Measurements from ENCODE around the gene TRANK1. TPM values are rescaled to one million over a fixed set of nuclear protein-coding genes. Genes with fewer than 3 reads are reported as not detected.

TRANK1 gene
- total and polyA plus RNA-seq, 2 of the 8 experiments (the other 6 are each of a cell fraction or from before 2014, with no cell fraction given), result 2.9 to 8.8 TPM

DNA sequence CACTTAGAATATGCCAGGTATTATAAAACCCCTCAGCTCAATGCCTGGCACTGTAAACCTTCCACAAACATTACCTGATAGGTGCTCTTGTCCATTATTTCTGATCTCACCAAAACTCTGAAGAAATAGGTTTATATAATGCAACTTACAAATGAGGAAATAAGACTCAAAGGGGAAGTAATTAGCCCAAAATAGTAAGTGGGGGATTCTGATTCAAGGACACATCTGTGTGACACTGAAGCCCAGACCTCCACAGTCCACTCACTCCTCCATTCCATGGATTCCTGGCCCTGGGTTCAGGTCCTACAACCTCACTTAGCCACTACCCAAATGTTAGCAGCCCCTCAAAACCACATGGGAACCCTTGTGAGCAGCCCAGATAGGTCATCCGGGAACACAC lies 49.9 kb downstream of the TRANK1 start (continued):
- no peak for TF ChIP-seq PHF8 (conservative IDR thresholded peaks at IDR 0.05; ENCODE audit: low read depth, low read length)
- TF ChIP-seq YY1 (IDR thresholded peaks at IDR 0.05; ENCODE audit: low read depth, low read length), result no peak
- no peak for TF ChIP-seq SIX5 (IDR thresholded peaks at IDR 0.05; ENCODE audit: low read depth, low read length)
- no peak for TF ChIP-seq KDM4A (IDR thresholded peaks at IDR 0.05; ENCODE audit: low read depth, low read length, severe bottlenecking)

Measured in H1 (cell line).